Hepatocyte (in vitro differentiated cells): ENCODE data around the gene CCL27. TPM values are rescaled to one million over a fixed set of nuclear protein-coding genes. Genes with fewer than 3 reads are reported as not detected.

Source experiments
- DNase-seq: peaks from one replicate; pipeline ENCODE4 v3.0.0-alpha.2; 2016; ENCODE audit warnings: low spot score
- H2AFZ ChIP-seq: fragments of 200-600 bp; sonication (generic); 2 replicates; pipeline ENCODE4 v1.6.0; 2016; ENCODE audit warnings: antibody characterized with exemption, mild to moderate bottlenecking
- H3K27ac ChIP-seq: fragments of 200-600 bp; sonication (generic); 2 replicates; pipeline ENCODE4 v1.5.1; 2016; ENCODE audit warnings: mild to moderate bottlenecking
- H3K27me3 ChIP-seq: fragments of 200-600 bp; sonication (generic); 2 replicates; pipeline ENCODE4 v1.6.1; 2016
- H3K36me3 ChIP-seq: fragments of 200-600 bp; sonication (generic); replicated peaks from 2 replicates; pipeline ENCODE4 v1.5.1; 2016; ENCODE audit warnings: low read depth; ENCODE audit not compliant: insufficient read depth
- H3K4me1 ChIP-seq: fragments of 200-600 bp; sonication (generic); 2 replicates; pipeline ENCODE4 v1.5.1; 2016; ENCODE audit warnings: mild to moderate bottlenecking, moderate library complexity; ENCODE audit not compliant: insufficient read depth
- H3K4me2 ChIP-seq: fragments of 200-600 bp; sonication (generic); 2 replicates; pipeline ENCODE4 v1.6.0; 2016
- H3K4me3 ChIP-seq: fragments of 200-600 bp; sonication (generic); 2 replicates; pipeline ENCODE4 v1.5.1; 2016; ENCODE audit warnings: mild to moderate bottlenecking
- H3K79me2 ChIP-seq: fragments of 200-600 bp; sonication (generic); 2 replicates; pipeline ENCODE4 v1.6.0; 2017; ENCODE audit warnings: mild to moderate bottlenecking
- H3K9me2 ChIP-seq: fragments of 200-600 bp; sonication (generic); replicated peaks from 2 replicates; pipeline ENCODE4 v1.6.0; 2017; ENCODE audit warnings: mild to moderate bottlenecking; ENCODE audit not compliant: insufficient read depth
- H3K9me3 ChIP-seq: fragments of 200-600 bp; sonication (generic); 2 replicates; pipeline ENCODE4 v1.5.1; 2016; ENCODE audit warnings: low read depth, mild to moderate bottlenecking
- H4K20me1 ChIP-seq: fragments of 200-600 bp; sonication (generic); 2 replicates; pipeline ENCODE4 v1.6.0; 2016; ENCODE audit warnings: mild to moderate bottlenecking; ENCODE audit not compliant: insufficient read depth, poor library complexity, severe bottlenecking
- CTCF ChIP-seq: fragments of 200-600 bp; sonication (generic); IDR thresholded peaks from 2 replicates; pipeline ENCODE4 v1.5.1; 2016; ENCODE audit warnings: antibody characterized with exemption, mild to moderate bottlenecking; ENCODE audit not compliant: poor library complexity
- EZH2 ChIP-seq: fragments of 200-600 bp; sonication (generic); IDR thresholded peaks from 2 replicates; pipeline ENCODE4 v1.6.1; 2016; ENCODE audit warnings: antibody characterized with exemption, mild to moderate bottlenecking, borderline replicate concordance
- WGBS: methylation state at CpG from one replicate; pipeline ENCODE4 v1.1.6; 2016; ENCODE audit warnings: low lambda C conversion rate; ENCODE audit errors: missing lambda C conversion rate; 5-methylcytosine and 5-hydroxymethylcytosine counted together
- polyA plus RNA-seq: library from polyadenylated mRNA; unstranded; fragments of >200 nt; fragmentation: Nextera tagmentation; extraction: Ambion mirVana; gene quantifications from 2 replicates; pipeline ENCODE4 v1.2.1, GENCODE V29; 2016
- small RNA-seq: library from RNA; depleted of rRNA; stranded (forward); fragments of <200 nt; gene quantifications from one replicate; pipeline ENCODE3, GENCODE V24; 2014
- total RNA-seq: library from RNA; depleted of rRNA; stranded (reverse); fragments of >200 nt; gene quantifications from 2 replicates; pipeline ENCODE4 v1.2.3, GENCODE V29; 2014

The CCL27 gene
- total and polyA plus RNA-seq, 2 experiments from 2014 or later: not detected

- H3K27ac ChIP-seq: peak overlapping the region; percentile 82
- peak overlapping the region; percentile 92 for H3K4me2 ChIP-seq
- H3K9me3 ChIP-seq: no peaks in the 10 kb centered on the region
- no peaks in the 10 kb centered on the region for H3K27me3 ChIP-seq
- peak overlapping the region; percentile 94 for H2AFZ ChIP-seq
- H3K9me2 ChIP-seq: no peaks in the 10 kb centered on the region
- peaks cover 13% of the 10 kb centered on the region for H3K79me2 ChIP-seq
- no peaks in the 10 kb centered on the region for H4K20me1 ChIP-seq
- DNase-seq: peak; percentile 92
- 7% methylated on average over 15 of the region's 15 CpGs for WGBS
- H3K4me3 ChIP-seq: peak overlapping the region; percentile 67
- TF ChIP-seq EZH2 (no peak), CTCF (peak; percentile 88)
- H3K36me3 ChIP-seq: no peaks in the 10 kb centered on the region
- H3K4me1 ChIP-seq: peaks cover 6% of the 10 kb centered on the region
These were observed 49.6 kb downstream of the CCL27 start for GRCh38 chr9:34612788-34613390.

Small RNA genes lying within 50 kb of the gene (small RNA-seq; reads per million reads assigned to genes)
- gene CCL27: not detected

Other genes starting within 250 kb of the CCL27 start
- 8.8 and 9.5 TPM in 2 replicates for gene FAM219A, start 204.1 kb downstream of the CCL27 start, total RNA-seq
- gene FAM219A, start 204.1 kb downstream of the CCL27 start, polyA plus RNA-seq: 15.0 and 16.3 TPM in 2 replicates
- 0.57 TPM in 1 of 2 replicates, not detected in the other for gene DNAI1, start 203.9 kb downstream of the CCL27 start, total RNA-seq
- gene DNAI1, start 203.9 kb downstream of the CCL27 start, polyA plus RNA-seq: not detected in 2 replicates
- 1.5 and 1.6 TPM in 2 replicates for gene ENHO, start 139.7 kb downstream of the CCL27 start, total RNA-seq
- gene ENHO, start 139.7 kb downstream of the CCL27 start, polyA plus RNA-seq: 5.3 and 9.4 TPM in 2 replicates
- 2.1 and 4.7 TPM in 2 replicates for gene CNTFR, start 72.9 kb downstream of the CCL27 start, total RNA-seq
- 7.0 and 7.5 TPM in 2 replicates for gene CNTFR, start 72.9 kb downstream of the CCL27 start, polyA plus RNA-seq
- 30.0 and 31.5 TPM in 2 replicates for gene RPP25L, start 50.6 kb downstream of the CCL27 start, total RNA-seq
- 31.8 and 35.7 TPM in 2 replicates for gene RPP25L, start 50.6 kb downstream of the CCL27 start, polyA plus RNA-seq
- gene DCTN3, start 42.2 kb downstream of the CCL27 start, total RNA-seq: 60.3 and 75.0 TPM in 2 replicates
- 83.1 and 114 TPM in 2 replicates for gene DCTN3, start 42.2 kb downstream of the CCL27 start, polyA plus RNA-seq
- gene ARID3C, start 33.6 kb downstream of the CCL27 start, total RNA-seq: 0.27 TPM in 1 of 2 replicates, not detected in the other
- gene ARID3C, start 33.6 kb downstream of the CCL27 start, polyA plus RNA-seq: 0.21 TPM in 1 of 2 replicates, not detected in the other
- gene SIGMAR1, start 24.9 kb downstream of the CCL27 start, total RNA-seq: 126 and 141 TPM in 2 replicates
- 212 and 240 TPM in 2 replicates for gene SIGMAR1, start 24.9 kb downstream of the CCL27 start, polyA plus RNA-seq
- 46.1 and 53.2 TPM in 2 replicates for gene GALT, start 16.0 kb downstream of the CCL27 start, total RNA-seq
- 119 and 121 TPM in 2 replicates for gene GALT, start 16.0 kb downstream of the CCL27 start, polyA plus RNA-seq
- gene IL11RA, start 10.5 kb downstream of the CCL27 start, total RNA-seq: 69.4 and 74.6 TPM in 2 replicates
- gene IL11RA, start 10.5 kb downstream of the CCL27 start, polyA plus RNA-seq: 91.8 and 97.2 TPM in 2 replicates
- gene CCL19, start 28.6 kb upstream of the CCL27 start, total RNA-seq: not detected in 2 replicates
- not detected in 2 replicates for gene CCL19, start 28.6 kb upstream of the CCL27 start, polyA plus RNA-seq
- not detected in 2 replicates for gene CCL21, start 47.5 kb upstream of the CCL27 start, total RNA-seq
- not detected in 2 replicates for gene CCL21, start 47.5 kb upstream of the CCL27 start, polyA plus RNA-seq